A673 (cell line): ENCODE measurements around the gene GGA1.

Experiments used
- CTCF ChIP-seq: fragments of 300-800, 200-600 bp; sonication (generic); conservative IDR thresholded peaks from 2 replicates; pipeline ENCODE4 v1.5.1; 2017; ENCODE audit warnings: low read depth, mild to moderate bottlenecking, antibody characterized with exemption, low read length, moderate library complexity, mixed read lengths
- EZH2 ChIP-seq: fragments of 200-600 bp; sonication (generic); IDR thresholded peaks from 2 replicates; pipeline ENCODE4 v1.6.1; 2017; ENCODE audit warnings: borderline replicate concordance, low read depth, mild to moderate bottlenecking, mixed read lengths, antibody characterized with exemption, low read length; ENCODE audit not compliant: poor library complexity, severe bottlenecking

DNA sequence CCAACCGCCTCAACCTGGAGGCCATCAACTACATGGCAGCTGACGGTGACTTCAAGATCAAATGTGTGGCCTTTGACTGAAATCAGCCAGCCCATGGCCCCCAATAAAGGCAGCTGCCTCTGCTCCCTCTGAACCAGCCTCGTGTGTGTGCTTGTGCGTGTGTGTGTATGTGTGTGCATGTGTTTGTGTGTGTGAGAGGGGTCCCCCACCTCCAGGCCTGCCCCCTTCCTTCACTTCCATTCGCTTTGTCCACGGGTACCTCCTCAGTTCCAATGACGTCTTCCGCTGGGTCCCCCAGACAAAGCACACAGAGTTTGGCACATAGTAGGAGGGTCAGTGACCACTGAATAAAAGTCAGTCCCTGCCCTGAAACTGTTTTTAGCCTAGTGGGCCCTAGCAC lies 71.0 kb downstream of the GGA1 start:
- TF ChIP-seq CTCF (no peak), EZH2 (no peak)
